ENCODE results near the gene SYDE2.

- TF ChIP-seq, protein P1, sequence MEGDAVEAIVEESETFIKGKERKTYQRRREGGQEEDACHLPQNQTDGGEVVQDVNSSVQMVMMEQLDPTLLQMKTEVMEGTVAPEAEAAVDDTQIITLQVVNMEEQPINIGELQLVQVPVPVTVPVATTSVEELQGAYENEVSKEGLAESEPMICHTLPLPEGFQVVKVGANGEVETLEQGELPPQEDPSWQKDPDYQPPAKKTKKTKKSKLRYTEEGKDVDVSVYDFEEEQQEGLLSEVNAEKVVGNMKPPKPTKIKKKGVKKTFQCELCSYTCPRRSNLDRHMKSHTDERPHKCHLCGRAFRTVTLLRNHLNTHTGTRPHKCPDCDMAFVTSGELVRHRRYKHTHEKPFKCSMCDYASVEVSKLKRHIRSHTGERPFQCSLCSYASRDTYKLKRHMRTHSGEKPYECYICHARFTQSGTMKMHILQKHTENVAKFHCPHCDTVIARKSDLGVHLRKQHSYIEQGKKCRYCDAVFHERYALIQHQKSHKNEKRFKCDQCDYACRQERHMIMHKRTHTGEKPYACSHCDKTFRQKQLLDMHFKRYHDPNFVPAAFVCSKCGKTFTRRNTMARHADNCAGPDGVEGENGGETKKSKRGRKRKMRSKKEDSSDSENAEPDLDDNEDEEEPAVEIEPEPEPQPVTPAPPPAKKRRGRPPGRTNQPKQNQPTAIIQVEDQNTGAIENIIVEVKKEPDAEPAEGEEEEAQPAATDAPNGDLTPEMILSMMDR (conservative IDR thresholded peaks at IDR 0.05 in 1 of 2, IDR thresholded peaks at IDR 0.05 in 1 of 2; ENCODE audit: low read depth in 1 of 2, low read length in 2 of 2) = no peak
- TF ChIP-seq EZH2 (IDR thresholded peaks at IDR 0.05; ENCODE audit: low read length, missing control alignments) = no peak
These were observed 79.1 kb downstream of the SYDE2 start for GRCh38 chr1:85121744-85122143.

Measured in fibroblast of lung (primary cell).